Fibroblast of pulmonary artery (primary cell): ENCODE data around the gene CYP27B1.

ENCODE experiments used
- DNase-seq: peaks from one replicate; pipeline ENCODE4 v3.0.0-alpha.2; 2010; ENCODE audit warnings: low read depth
- H3K4me3 ChIP-seq: replicated peaks from 2 replicates; pipeline ENCODE4 v1.5.1; 2011; ENCODE audit warnings: low read depth, mild to moderate bottlenecking, control low read depth, low read length, moderate library complexity
- TF ChIP-seq, protein P1 (sequence below): IDR thresholded peaks from 2 replicates; pipeline ENCODE4 v1.5.1; 2011; ENCODE audit warnings: mild to moderate bottlenecking, control low read depth, low read length, inconsistent platforms; ENCODE audit errors: missing control alignments

CYP27B1 gene

DNA sequence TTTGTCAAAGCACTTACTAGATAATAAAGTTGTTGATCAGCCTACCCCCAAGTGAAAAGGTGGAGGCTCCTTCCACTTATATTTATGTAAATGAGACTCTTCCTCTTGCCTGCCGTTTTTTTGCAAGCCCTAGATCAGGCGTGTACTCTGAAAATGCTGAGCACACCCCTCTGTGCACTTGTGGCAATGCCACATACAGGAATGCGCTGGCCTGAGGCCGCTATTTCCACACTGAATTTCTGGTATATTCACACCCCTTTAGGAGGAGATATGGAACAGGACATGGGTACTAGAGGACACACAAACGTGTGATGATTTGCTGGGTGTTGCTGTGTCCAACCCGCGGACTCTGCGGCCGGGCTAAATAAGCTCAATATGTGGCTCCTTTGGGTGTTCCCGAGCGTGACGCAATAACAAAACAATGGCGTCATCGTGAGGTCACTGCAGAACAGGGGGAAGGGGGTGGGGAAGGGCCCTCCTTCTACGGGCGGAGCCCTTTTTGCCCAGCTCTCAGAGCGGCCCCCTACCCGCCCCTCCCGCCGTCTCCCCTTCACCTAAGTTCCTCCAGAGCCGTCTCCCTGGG lies 22.6 kb downstream of the CYP27B1 start:
- TF ChIP-seq, protein P1, sequence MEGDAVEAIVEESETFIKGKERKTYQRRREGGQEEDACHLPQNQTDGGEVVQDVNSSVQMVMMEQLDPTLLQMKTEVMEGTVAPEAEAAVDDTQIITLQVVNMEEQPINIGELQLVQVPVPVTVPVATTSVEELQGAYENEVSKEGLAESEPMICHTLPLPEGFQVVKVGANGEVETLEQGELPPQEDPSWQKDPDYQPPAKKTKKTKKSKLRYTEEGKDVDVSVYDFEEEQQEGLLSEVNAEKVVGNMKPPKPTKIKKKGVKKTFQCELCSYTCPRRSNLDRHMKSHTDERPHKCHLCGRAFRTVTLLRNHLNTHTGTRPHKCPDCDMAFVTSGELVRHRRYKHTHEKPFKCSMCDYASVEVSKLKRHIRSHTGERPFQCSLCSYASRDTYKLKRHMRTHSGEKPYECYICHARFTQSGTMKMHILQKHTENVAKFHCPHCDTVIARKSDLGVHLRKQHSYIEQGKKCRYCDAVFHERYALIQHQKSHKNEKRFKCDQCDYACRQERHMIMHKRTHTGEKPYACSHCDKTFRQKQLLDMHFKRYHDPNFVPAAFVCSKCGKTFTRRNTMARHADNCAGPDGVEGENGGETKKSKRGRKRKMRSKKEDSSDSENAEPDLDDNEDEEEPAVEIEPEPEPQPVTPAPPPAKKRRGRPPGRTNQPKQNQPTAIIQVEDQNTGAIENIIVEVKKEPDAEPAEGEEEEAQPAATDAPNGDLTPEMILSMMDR: no peak
- H3K4me3 ChIP-seq: peak overlapping the region; percentile 99
- peak; percentile 91 for DNase-seq

DNA sequence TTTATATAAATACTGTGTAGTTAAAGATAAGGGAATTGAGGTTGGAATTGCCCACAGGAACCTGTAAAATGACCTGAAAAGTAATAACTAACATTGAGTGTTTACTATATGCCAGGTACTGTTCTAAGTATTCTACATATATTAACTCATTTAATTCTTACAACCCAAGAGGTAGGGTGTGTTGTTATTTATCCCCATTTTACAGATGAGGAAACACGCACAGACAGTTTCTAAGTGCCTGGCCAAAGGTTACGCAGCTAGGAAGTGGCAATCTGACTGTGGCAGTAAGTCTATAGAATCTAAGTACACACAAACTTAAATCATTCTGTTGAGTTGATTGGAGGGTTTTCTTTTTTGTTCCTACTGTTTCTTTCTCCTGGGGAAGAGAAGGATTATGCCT lies 23.1 kb downstream of the CYP27B1 start:
- H3K4me3 ChIP-seq: no peak overlapping the region
- DNase-seq: no peak
- TF ChIP-seq, protein P1: no peak

DNA sequence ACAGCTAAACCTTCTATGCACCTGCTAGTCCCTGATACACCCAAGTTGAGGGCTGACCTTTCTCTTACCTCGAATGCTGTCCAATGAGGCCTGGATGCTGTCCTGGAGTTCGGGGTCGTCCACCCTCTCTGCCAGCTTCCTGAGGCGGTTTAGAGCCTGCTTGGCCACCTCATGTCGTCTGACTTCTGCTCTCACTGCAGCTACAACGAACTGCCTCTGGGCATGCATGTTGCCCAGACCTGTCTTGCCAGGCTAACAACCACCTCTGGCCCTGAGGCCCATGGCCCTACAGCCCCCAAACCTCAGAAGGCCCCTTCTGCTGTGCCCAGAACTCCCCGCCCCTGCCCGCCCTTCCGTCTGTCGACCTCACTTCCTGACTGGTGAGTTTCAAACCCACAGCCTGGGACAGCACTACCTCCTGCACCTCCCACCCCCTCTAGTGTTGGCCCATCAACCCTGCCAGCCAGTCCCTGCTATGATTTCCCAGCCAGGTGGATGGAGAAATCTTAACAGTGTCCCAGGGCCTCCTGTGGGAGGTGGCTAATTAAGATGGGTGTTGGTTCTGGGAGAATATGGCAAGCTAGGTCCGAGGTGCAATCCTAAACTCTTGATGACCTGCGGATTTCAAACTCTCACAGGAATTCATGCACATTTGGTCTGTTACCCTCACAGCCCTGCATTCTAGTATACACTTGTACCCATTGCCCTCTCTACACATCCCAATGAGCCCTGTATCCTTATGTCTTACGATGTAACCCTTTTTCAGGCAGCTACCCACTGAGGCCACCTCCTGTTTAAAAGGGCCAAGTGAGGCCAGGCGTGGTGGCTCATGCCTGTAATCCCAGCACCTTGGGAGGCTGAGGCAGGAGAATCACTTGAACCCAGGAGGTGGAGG lies 24.8 kb downstream of the CYP27B1 start:
- no peak for DNase-seq
- TF ChIP-seq, protein P1: no peak
- H3K4me3 ChIP-seq: no peak overlapping the region

DNA sequence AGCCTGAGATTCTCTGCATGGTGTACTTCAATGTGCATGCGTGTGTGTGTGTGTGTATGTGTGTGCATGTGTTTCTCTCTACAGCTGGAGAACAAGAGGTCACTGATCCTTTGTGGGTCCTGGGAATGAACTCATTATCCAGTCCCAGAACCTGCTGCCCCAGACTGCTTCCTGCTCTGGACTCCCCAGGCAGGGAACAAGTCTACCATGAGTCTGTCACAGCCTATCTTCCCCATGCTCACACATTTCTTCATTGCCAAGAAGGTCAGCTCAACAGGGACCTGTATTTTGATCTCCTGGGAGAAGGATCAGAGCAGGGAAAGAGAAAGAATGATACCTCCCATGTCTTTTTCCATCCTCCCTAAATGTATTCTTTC lies 25.5 kb downstream of the CYP27B1 start:
- TF ChIP-seq, protein P1: no peak
- no peak for DNase-seq
- no peak overlapping the region for H3K4me3 ChIP-seq

DNA sequence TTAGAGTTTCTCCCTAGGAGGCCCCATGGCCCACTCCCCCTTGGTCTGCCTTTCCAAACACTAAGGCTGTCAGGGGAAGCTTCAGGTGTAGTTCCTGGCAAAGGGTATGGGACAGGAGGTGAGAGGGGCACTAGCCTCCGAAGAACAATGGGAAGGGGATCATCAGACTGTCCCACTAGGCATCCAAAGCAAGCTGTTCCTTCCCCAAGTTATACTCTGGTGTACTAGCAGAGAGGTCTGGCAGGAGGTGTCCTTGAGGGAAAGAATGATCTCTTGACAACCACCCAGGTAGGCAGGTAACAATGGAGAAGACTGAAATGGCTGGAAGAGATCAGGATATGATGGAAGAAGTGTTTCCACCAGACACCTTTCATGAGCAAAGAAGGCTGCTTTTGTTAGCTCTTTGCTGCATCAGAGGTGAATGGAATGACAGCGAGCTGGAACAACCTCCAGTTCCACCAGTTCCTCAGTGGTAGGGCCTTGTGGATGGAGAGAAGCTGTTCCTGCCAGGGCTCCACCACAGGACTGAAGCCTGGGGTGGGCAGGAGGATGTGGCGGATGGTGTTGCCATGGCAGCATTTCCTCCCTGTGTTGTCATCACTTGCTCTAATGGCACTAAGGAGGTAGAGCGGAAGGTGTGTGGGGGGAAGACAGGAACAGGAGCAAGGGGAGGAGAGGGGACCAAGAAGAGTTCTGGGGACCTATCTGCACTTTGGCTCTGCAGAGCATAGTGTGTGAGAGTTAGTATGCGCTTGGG lies 26.0 kb downstream of the CYP27B1 start:
- TF ChIP-seq, protein P1: no peak
- no peak for DNase-seq
- no peak overlapping the region for H3K4me3 ChIP-seq

DNA sequence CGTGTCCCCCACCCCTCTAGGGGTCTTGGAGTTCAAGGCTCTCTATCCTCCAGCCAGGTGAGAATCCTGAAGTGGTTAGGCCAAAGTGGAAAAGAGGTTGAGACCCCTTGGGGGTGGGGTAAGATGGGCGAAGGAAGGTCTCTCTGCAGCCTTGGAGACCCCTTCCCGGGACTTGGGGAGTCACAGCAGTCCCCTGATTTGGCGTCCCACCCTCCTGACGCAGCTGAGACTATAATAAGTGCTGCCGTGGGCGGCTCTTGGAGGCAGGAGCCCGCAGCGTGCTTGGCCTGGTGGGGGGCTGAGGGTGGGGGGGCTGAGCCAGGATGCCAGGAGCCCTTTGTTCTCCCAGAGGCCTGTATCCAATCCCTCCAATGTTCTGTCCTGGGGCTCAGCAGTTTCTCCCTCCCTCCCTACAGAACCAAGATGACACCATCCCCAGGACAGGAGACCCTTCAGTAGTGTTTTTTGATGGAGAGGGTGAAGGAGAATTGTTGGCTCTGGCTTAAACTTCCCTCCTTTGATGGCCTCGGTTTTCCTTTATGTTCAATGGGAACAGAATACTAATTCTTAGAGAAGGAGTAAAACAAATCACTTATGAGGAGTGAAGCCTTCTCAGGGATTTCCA lies 26.9 kb downstream of the CYP27B1 start:
- TF ChIP-seq, protein P1: no peak
- DNase-seq: no peak
- H3K4me3 ChIP-seq: no peak overlapping the region
